ENCODE measurements around the gene RGS14. TPM values are rescaled to one million over a fixed set of nuclear protein-coding genes. Genes with fewer than 3 reads are reported as not detected.
A peak's percentile ranks its signal among the peaks of the same experiment; 100 is the strongest.

Gene RGS14
- total RNA-seq, 1 donor from 2014 or later, result 16.6 TPM

DNA sequence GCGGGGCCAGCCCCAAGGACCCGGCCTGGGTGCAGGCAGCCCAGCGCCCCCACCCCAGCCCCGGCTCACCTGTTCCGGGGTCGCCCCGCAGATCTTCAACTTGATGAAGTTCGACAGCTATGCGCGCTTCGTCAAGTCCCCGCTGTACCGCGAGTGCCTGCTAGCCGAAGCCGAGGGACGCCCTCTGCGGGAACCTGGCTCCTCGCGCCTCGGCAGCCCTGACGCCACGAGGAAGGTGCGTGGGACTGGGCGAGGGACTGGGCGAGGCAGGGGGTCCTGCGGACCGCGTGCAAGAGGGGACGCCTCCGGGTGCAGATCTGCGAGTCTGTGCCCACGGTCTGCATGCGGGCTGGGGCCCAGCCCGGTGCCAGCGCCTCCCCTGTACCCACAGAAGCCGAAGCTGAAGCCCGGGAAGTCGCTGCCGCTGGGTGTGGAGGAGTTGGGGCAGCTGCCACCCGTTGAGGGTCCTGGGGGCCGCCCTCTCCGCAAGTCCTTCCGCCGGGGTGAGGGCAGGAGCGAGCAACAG, 9.7 kb downstream of the RGS14 start:
- TF ChIP-seq, protein P1, sequence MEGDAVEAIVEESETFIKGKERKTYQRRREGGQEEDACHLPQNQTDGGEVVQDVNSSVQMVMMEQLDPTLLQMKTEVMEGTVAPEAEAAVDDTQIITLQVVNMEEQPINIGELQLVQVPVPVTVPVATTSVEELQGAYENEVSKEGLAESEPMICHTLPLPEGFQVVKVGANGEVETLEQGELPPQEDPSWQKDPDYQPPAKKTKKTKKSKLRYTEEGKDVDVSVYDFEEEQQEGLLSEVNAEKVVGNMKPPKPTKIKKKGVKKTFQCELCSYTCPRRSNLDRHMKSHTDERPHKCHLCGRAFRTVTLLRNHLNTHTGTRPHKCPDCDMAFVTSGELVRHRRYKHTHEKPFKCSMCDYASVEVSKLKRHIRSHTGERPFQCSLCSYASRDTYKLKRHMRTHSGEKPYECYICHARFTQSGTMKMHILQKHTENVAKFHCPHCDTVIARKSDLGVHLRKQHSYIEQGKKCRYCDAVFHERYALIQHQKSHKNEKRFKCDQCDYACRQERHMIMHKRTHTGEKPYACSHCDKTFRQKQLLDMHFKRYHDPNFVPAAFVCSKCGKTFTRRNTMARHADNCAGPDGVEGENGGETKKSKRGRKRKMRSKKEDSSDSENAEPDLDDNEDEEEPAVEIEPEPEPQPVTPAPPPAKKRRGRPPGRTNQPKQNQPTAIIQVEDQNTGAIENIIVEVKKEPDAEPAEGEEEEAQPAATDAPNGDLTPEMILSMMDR (conservative IDR thresholded peaks at IDR 0.05), result no peak
- Mint-ChIP-seq H3K27ac (peak overlapping the region; percentile 92), H3K27me3 (peaks cover 6% of the 10 kb centered on the region), H3K4me1 (ENCODE audit: unreplicated experiment) (peaks cover 21% of the 10 kb centered on the region), H3K9me3 (no peaks in the 10 kb centered on the region), H3K4me3 (peak overlapping the region; percentile 95), H3K36me3 (no peaks in the 10 kb centered on the region)
- no peak for DNase-seq (ENCODE audit: extremely low spot score, unreplicated experiment)

DNA sequence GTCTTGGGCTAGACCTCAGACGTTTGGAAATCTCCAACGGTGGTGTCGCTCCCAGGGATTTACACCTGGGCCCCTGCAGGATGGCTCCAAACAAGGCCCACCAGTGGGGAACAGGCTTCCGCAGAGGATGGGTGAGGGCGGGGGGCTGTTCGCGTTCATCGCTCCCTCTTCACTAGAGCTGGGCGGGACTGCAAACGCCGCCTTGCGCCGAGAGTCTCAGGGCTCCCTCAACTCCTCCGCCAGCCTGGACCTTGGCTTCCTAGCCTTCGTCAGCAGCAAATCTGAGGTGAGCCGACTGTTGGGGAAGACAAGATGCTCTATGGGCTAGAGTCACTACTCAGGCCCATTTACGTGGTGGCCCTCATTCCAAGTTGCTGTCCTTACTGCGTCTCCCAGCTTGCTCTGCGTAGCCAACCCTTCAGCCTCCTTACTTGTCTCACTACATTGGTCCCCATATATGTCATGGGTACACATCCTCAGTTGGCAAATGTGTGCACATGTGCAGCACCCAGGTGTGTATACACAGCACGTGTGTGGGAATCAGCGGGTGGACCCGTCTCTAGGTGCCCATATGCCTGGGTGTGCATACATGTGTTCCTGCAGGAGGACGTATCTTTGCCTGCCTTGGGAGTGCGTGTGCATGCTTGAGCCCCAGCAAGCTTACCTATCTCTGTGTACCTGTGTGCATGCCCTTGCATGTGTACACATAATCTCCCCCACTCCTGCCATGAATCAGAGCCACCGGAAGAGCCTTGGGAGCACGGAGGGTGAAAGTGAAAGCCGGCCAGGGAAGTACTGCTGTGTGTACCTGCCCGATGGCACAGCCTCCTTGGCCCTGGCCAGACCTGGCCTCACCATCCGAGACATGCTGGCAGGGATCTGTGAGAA, 10.5 kb downstream of the RGS14 start:
- no peak for DNase-seq (ENCODE audit: extremely low spot score, unreplicated experiment)
- H3K4me1 Mint-ChIP-seq (ENCODE audit: unreplicated experiment), result peaks cover 21% of the 10 kb centered on the region
- peak overlapping the region; percentile 69 for H3K4me3 Mint-ChIP-seq
- H3K36me3 Mint-ChIP-seq, result no peaks in the 10 kb centered on the region
- TF ChIP-seq, protein P1 (conservative IDR thresholded peaks at IDR 0.05), result no peak
- no peaks in the 10 kb centered on the region for H3K9me3 Mint-ChIP-seq
- H3K27ac Mint-ChIP-seq, result no peak overlapping the region
- peaks cover 6% of the 10 kb centered on the region for H3K27me3 Mint-ChIP-seq

DNA sequence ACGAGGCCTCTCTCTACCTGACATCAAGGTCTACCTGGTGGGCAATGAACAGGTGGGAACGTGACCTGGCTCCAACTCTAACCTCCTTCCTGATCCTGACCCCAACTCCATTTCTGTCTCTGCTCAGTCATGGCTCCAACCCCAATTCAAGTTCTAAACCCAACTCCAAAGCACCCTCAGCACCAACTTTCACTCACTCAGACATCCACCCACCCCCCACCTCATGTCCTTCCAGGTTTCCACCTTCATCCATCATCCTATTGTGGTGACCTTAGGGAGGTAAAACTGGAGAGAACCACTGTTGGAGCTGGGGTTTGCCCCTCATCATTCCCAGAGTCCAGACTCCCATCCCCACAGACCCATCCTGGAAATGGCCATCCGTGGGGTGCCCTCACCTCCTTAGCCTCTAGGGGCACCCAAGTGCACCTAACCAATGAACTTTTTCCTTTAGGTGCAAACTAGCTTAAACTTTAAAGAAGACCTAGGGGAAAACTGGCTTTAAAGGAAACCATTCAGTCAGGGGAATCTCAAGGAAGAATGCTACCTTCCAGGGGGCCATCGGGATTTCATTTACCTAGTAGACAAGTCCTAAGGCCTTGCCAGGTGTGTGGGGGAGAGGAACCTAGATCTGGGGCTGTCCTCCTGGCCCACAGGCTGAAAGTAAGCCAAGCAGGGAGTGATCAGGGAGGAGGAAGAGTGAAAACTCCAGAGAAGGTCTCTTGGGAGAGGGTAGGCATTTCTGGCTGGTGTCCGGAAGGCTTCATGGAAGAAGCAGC, 11.3 kb downstream of the RGS14 start:
- TF ChIP-seq, protein P1 (conservative IDR thresholded peaks at IDR 0.05), result peak; percentile 74
- H3K27me3 Mint-ChIP-seq, result peaks cover 6% of the 10 kb centered on the region
- peaks cover 21% of the 10 kb centered on the region for H3K4me1 Mint-ChIP-seq (ENCODE audit: unreplicated experiment)
- no peaks in the 10 kb centered on the region for H3K36me3 Mint-ChIP-seq
- no peak for DNase-seq (ENCODE audit: extremely low spot score, unreplicated experiment)
- peak overlapping the region; percentile 59 for H3K27ac Mint-ChIP-seq
- peak overlapping the region; percentile 82 for H3K4me3 Mint-ChIP-seq
- H3K9me3 Mint-ChIP-seq, result no peaks in the 10 kb centered on the region

DNA sequence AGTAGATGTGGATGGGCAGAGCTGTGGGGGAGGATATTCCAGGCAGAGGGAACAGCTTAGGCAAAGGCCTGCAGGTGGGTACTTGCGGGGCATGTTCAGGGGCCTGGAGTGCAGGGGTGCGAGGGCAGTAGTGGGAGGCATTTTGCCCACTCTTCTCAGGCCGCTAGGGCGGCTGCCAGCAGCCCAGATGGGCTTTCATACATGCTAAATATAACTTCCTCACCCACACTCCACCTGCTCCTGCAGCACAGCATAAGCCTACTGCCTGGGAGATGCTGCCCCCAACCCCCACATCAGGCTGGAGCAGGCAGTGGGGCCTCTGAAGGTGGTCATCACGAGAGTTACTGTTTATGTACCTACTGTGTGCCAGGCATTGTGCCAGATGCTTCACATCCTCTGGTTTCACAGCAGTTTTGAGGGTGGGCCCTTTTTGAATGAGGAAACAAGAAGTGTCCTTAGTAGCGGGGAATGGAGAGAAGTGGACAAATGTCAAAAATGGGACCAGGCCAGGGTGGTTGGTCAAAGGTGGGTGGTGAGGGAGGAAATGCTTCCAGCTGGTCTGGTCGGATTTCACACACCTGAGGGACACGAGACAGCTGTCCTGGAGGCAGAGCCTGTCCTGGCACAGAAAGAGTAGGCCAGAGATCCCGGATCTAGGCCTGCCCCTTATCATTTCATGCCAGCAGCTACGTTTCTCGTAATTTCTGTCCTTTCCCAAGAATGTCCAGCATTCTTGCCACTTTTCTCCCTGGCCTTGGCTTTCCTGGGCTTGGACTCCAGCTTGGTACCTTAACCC, 12.1 kb downstream of the RGS14 start:
- H3K4me3 Mint-ChIP-seq, result peak overlapping the region; percentile 82
- H3K36me3 Mint-ChIP-seq, result no peaks in the 10 kb centered on the region
- H3K27me3 Mint-ChIP-seq, result peaks cover 6% of the 10 kb centered on the region
- peak overlapping the region; percentile 59 for H3K27ac Mint-ChIP-seq
- peaks cover 21% of the 10 kb centered on the region for H3K4me1 Mint-ChIP-seq (ENCODE audit: unreplicated experiment)
- DNase-seq (ENCODE audit: extremely low spot score, unreplicated experiment), result no peak
- no peaks in the 10 kb centered on the region for H3K9me3 Mint-ChIP-seq
- TF ChIP-seq, protein P1 (conservative IDR thresholded peaks at IDR 0.05), result no peak

DNA sequence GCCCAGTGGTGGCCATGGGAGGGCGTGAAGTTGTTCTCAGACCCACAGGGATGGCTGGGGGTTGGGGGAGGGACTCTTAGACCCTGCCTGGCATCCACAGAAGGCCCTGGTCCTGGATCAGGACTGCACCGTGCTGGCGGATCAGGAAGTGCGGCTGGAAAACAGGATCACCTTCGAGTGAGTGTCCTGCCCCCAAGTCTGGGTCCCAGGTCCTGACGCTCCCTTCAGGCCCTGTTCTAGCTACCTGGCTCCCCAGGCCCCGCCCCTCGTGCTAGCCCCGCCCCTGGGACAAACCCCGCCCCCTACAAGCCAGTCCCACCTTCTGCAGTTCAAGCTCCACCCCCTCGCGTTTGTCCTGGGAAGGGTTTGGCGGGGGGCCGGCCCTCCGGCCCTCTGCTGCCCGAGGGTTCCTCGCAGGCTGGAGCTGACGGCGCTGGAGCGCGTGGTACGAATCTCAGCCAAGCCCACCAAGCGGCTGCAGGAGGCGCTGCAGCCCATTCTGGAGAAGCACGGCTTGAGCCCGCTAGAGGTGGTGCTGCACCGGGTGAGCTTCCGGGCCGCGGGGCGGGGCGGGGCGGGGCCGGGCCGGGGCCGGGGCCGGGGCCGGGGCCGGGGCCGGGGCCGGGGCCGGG, 12.9 kb downstream of the RGS14 start:
- H3K4me3 Mint-ChIP-seq, result no peak overlapping the region
- TF ChIP-seq, protein P1 (conservative IDR thresholded peaks at IDR 0.05), result peak; percentile 73
- no peaks in the 10 kb centered on the region for H3K36me3 Mint-ChIP-seq
- H3K27ac Mint-ChIP-seq, result no peak overlapping the region
- H3K9me3 Mint-ChIP-seq, result no peaks in the 10 kb centered on the region
- peaks cover 6% of the 10 kb centered on the region for H3K27me3 Mint-ChIP-seq
- DNase-seq (ENCODE audit: extremely low spot score, unreplicated experiment), result peak; percentile 91
- peaks cover 21% of the 10 kb centered on the region for H3K4me1 Mint-ChIP-seq (ENCODE audit: unreplicated experiment)

Measured in type B pancreatic cell (in vitro differentiated cells).